HG03139 (cell line): ENCODE data around the gene HAPLN3.

ENCODE experiments used
- ATAC-seq: cut with Tn5 transposase; IDR thresholded peaks from one replicate; pipeline ENCODE4 v1.9.1; 2021; ENCODE audit not compliant: unreplicated experiment

HAPLN3 gene

GRCh38 chr15:88832820-88833730 is 62.3 kb downstream of the HAPLN3 start:
- no peak for ATAC-seq

DNA sequence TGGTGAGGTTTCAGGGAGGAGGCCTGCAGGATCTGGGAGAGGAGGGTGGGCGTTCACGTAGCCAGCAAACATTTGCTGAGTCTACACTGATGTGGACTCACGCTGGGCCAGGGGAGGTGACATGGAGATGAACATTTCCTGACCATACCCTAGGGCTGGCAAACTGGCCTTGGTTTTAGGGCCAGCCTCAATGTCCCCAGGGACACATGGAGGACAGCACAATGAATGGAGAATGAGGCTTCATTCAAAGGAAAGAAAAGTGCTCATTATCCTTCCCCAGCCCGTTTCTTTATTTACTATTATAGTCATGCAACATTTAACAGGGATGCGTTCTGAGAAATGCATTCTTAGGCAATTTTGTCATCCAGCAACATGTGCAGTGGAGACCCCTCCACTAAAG is 65.3 kb downstream of the HAPLN3 start:
- ATAC-seq = no peak

DNA sequence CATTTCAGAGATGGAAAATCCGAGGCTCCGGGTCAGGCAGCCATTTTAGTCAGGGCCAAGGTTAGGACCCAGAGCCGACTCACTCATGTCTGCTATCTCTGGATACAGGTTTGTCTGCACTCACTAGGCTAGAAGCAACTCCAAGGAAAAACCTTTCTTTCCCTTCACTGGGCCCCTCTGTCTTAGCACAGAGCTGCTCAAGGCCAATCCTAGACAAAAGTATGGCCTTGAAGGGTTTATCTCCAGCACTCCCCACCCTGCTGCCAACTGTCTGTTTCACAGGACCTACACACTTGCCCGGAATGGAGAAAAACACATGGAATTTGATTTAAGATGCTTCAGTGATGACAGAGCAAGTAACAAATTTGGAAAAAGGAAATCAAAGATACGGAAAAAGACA is 66.6 kb downstream of the HAPLN3 start:
- no peak for ATAC-seq
